Spleen (tissue), 7 donors: Measurements from ENCODE around the gene MIGA1.

Experiments used
- CTCF ChIP-seq, 11 experiments: fragments of 200-600 bp in 7 of 11; fragments of 450-650 bp in 4 of 11; sonication (generic) in 4 of 11; IDR thresholded peaks in 8 of 11; conservative IDR thresholded peaks in 3 of 11; 1 replicate in 7 of 11; 2 replicates in 4 of 11; pipeline versions ENCODE4 v1.4.0 to v1.8.0; 2016 to 2021; ENCODE audit warnings: antibody characterized with exemption in 11 of 11, inconsistent platforms in 4 of 11, mild to moderate bottlenecking in 1 of 11
- POLR2A ChIP-seq, 3 donors: fragments of 450-650 bp; IDR thresholded peaks; one replicate each; pipeline ENCODE4 v1.5.1; 2017; ENCODE audit warnings: antibody characterized with exemption in 3 of 3, mild to moderate bottlenecking in 1 of 3
- POLR2AphosphoS5 ChIP-seq, 3 donors: sonication (generic); formaldehyde crosslinking; IDR thresholded peaks; one replicate each; pipeline ENCODE4 v1.5.1; 2017; ENCODE audit warnings: antibody characterized with exemption in 3 of 3
- donor health status: DM: no; HTN: no; CAD: no; lungs with moderate emphysema.
- donor health status: DM: no; HTN: no; CAD: no.
- donor health status: DM: no; HTN: no; CAD: no.

- no peak for TF ChIP-seq CTCF (IDR thresholded peaks at IDR 0.05 in 8 of 11, conservative IDR thresholded peaks at IDR 0.05 in 3 of 11)
- no peak for TF ChIP-seq POLR2A (IDR thresholded peaks at IDR 0.05)
- no peak for TF ChIP-seq POLR2AphosphoS5 (IDR thresholded peaks at IDR 0.05)
These were observed 23.2 kb upstream of the MIGA1 start for GRCh38 chr1:77756052-77756754.
